HFF-Myc (cell line): Measurements from ENCODE around the gene DRD3.

Source experiments
- DNase-seq: peaks from one replicate; pipeline ENCODE4 v3.0.0-alpha.2; 2011; ENCODE audit warnings: low read depth; ENCODE audit errors: extremely low read depth
- H3K4me3 ChIP-seq: replicated peaks from 2 replicates; pipeline ENCODE4 v1.5.1; 2011; ENCODE audit warnings: low read depth, mild to moderate bottlenecking, control low read depth, low read length
- TF ChIP-seq, protein P1 (sequence below): IDR thresholded peaks from 2 replicates; pipeline ENCODE4 v1.5.1; 2012; ENCODE audit warnings: mild to moderate bottlenecking, low read depth, low read length, control low read depth; ENCODE audit errors: missing control alignments

Gene DRD3

GRCh38 chr3:114114719-114115118, 64.1 kb downstream of the DRD3 start:
- H3K4me3 ChIP-seq = no peak overlapping the region
- DNase-seq = no peak
- TF ChIP-seq, protein P1, sequence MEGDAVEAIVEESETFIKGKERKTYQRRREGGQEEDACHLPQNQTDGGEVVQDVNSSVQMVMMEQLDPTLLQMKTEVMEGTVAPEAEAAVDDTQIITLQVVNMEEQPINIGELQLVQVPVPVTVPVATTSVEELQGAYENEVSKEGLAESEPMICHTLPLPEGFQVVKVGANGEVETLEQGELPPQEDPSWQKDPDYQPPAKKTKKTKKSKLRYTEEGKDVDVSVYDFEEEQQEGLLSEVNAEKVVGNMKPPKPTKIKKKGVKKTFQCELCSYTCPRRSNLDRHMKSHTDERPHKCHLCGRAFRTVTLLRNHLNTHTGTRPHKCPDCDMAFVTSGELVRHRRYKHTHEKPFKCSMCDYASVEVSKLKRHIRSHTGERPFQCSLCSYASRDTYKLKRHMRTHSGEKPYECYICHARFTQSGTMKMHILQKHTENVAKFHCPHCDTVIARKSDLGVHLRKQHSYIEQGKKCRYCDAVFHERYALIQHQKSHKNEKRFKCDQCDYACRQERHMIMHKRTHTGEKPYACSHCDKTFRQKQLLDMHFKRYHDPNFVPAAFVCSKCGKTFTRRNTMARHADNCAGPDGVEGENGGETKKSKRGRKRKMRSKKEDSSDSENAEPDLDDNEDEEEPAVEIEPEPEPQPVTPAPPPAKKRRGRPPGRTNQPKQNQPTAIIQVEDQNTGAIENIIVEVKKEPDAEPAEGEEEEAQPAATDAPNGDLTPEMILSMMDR = no peak

- H3K4me3 ChIP-seq = no peak overlapping the region
- TF ChIP-seq, protein P1 = no peak
- no peak for DNase-seq
Measured at GRCh38 chr3:114112696-114113095, 66.2 kb downstream of the DRD3 start.

DNA sequence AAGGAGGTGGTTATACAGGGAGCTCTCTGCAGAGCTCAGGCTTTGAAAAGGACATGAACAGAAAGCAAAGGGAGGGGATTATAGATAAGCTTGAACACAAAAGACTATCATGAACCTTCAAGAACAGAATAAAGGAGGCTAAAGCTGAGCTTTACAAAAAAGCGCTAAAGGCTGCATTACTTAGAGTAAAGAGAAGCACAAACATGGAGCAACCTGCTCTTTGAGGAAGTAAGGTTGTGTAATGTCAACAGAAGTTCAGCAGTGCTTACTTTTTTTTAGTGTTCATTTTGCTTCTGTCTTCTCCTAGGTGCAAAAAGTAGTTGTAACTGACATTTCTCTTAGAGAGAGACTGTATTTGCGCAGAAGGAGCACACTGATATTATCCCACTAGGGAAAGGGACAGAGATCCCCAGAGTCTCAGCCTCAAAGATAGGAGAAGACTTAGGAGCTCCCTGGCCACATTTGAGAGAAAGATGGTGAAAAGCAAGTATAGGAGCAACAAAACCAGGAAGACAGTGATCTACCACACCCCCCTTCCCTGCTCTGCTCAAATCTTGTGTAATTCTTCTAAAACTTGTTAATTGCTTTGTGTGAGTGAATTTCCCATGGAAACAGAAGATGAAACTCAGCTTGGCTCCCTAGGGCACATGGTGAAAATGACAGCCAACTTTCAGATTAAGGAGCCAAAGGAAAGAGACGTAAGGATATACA, 67.6 kb downstream of the DRD3 start:
- no peak overlapping the region for H3K4me3 ChIP-seq
- TF ChIP-seq, protein P1 = no peak
- DNase-seq = no peak

- TF ChIP-seq, protein P1 = no peak
- DNase-seq = no peak
- H3K4me3 ChIP-seq = no peak overlapping the region
Measured at GRCh38 chr3:114110439-114110838, 68.4 kb downstream of the DRD3 start.

DNA sequence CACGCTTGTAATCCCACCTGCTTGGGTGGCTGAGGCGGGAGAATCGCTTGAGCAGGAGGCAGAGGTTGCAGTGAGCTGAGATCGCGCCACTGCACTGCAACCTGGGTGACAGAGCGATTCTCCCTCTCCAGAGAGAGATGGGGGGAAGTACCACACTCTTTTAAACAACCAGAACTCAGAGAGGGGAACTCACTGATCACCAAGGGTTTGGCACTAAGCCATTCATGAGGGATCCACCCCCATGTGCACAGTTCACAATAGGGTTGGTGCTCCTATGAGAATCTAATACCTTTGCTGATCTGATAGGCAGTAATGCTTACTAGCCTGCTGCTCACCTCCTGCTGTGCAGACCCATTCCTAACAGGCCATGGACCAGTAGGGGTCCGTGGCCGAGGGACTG, 70.7 kb downstream of the DRD3 start:
- H3K4me3 ChIP-seq = no peak overlapping the region
- TF ChIP-seq, protein P1 = no peak
- DNase-seq = no peak

DNA sequence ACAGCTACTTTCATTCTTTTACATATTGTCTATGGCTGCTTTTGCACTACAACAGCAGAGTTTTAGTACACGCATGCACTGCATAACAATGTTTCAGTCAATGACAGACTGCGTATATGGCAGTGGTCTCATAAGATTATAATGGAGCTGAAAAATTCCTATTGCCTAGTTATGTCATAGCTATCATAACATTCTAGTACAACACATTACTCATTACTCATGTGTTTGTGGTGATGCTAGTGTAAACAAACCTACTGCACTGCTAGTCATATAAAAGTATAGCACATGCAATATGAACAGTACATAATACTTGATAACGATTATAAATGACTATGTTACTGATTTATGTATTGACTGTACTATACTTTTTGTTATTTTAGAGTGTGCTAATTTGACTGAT, 74.4 kb downstream of the DRD3 start:
- DNase-seq = no peak
- TF ChIP-seq, protein P1 = no peak
- H3K4me3 ChIP-seq = no peak overlapping the region

- DNase-seq = no peak
- TF ChIP-seq, protein P1 = no peak
Measured at GRCh38 chr3:114103858-114104257, 75.0 kb downstream of the DRD3 start.

More at GRCh38 chr3:114103858-114104257, 75.0 kb downstream of the DRD3 start:
- H3K4me3 ChIP-seq = no peak overlapping the region
